ENCODE data around the gene TRMT10B.

TRMT10B gene

DNA sequence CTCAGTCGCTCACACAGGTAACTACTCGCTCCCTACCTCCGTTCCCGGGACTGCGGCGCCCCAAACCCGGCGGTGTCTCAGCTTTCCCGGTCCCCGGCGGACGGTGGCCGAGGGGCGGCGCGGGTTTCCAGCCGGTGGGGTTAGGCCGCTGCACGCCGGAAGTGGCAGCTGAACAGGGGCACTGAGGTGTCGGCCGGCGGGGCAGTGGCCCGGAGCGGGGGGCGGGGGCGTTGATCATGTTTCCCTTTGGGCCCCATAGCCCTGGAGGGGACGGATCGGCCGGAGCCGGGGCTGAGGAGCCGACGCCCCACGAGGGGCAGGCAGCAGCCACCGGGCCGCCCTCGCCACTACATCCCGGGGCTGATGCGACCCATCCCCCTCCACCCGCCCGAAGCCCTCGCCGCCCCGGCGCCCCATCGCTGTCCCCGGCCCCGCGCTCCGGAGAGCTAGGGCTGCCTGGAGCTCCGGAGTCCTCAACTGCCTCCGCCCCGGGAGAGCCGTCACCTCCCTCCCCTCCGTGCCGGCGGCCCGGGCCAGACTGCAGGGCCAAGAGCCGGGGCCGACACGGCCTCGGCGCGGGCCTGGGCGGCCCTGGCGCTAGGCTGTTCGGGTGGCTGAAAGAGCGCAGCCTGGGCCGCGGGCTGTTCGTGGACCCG, 47.2 kb downstream of the TRMT10B start, which contains the start of gene DCAF10 (continued):
- TF ChIP-seq ZNF580 (tag by site-specific recombination; IDR thresholded peaks at IDR 0.05) (no peak; the same call in 1 of the 2 replicates), ZNF558 (tag by site-specific recombination; IDR thresholded peaks at IDR 0.05) (peak; percentile 52; the same call in 1 of the 2 replicates), SCRT1 (tag by site-specific recombination; IDR thresholded peaks at IDR 0.05; ENCODE audit: borderline replicate concordance) (no peak), ZNF37A (tag by site-specific recombination; IDR thresholded peaks at IDR 0.05) (peak; percentile 55), ZBTB44 (tag by site-specific recombination; IDR thresholded peaks at IDR 0.05) (peak; percentile 54), PBX3 (CRISPR knock-in tag; IDR thresholded peaks at IDR 0.05) (peak; percentile 84), ZNF146 (tag by site-specific recombination; IDR thresholded peaks at IDR 0.05) (peak; percentile 53; the same call in 1 of the 2 replicates), ZNF302 (tag by site-specific recombination; IDR thresholded peaks at IDR 0.05; ENCODE audit: low read depth) (0 out of 2 replicates have a peak, but pooled peaks have one; percentile 59), REPIN1 (tag by site-specific recombination; IDR thresholded peaks at IDR 0.05; ENCODE audit: low read depth) (peak; percentile 77; the same call in 1 of the 2 replicates), ZNF335 (tag by site-specific recombination; conservative IDR thresholded peaks at IDR 0.05) (peak; percentile 71), ZNF391 (tag by site-specific recombination; IDR thresholded peaks at IDR 0.05; ENCODE audit: borderline replicate concordance, low read depth) (peak; percentile 99), ZNF610 (tag by site-specific recombination; IDR thresholded peaks at IDR 0.05; ENCODE audit: borderline replicate concordance) (peak; percentile 77; the same call in 1 of the 2 replicates), EGR2 (tag by site-specific recombination; IDR thresholded peaks at IDR 0.05; ENCODE audit: low read depth) (peak; percentile 57), TCF7L2 (IDR thresholded peaks at IDR 0.05; ENCODE audit: borderline replicate concordance, low read depth, low read length) (no peak), ZNF660 (tag by site-specific recombination; IDR thresholded peaks at IDR 0.05) (peak; percentile 97), ZNF629 (tag by site-specific recombination; IDR thresholded peaks at IDR 0.05) (peak; percentile 77), KLF16 (tag by site-specific recombination; IDR thresholded peaks at IDR 0.05) (peak; percentile 99), ZNF24 (tag by site-specific recombination; IDR thresholded peaks at IDR 0.05) (peak; percentile 87), ZBTB20 (tag by site-specific recombination; IDR thresholded peaks at IDR 0.05) (peak; percentile 84), ZNF571 (tag by site-specific recombination; IDR thresholded peaks at IDR 0.05) (no peak), ZNF561 (tag by site-specific recombination; IDR thresholded peaks at IDR 0.05; ENCODE audit: borderline replicate concordance) (peak; percentile 77), ZNF621 (tag by site-specific recombination; IDR thresholded peaks at IDR 0.05) (no peak), ZNF624 (tag by site-specific recombination; IDR thresholded peaks at IDR 0.05) (0 out of 2 replicates have a peak, but pooled peaks have one; percentile 53), SP3 (tag by site-specific recombination; IDR thresholded peaks at IDR 0.05) (peak; percentile 81), ZBTB8A (tag by site-specific recombination; IDR thresholded peaks at IDR 0.05) (peak; percentile 80), ZNF654 (tag by site-specific recombination; IDR thresholded peaks at IDR 0.05; ENCODE audit: low read depth) (no peak), ZNF843 (tag by site-specific recombination; IDR thresholded peaks at IDR 0.05) (peak; percentile 64), ZBTB17 (tag by site-specific recombination; IDR thresholded peaks at IDR 0.05) (peak; percentile 86), ZNF350 (tag by site-specific recombination; IDR thresholded peaks at IDR 0.05) (0 out of 2 replicates have a peak, but pooled peaks have one; percentile 57), YY2 (tag by site-specific recombination; IDR thresholded peaks at IDR 0.05) (peak; percentile 86)
- TF ChIP-seq, protein P1, sequence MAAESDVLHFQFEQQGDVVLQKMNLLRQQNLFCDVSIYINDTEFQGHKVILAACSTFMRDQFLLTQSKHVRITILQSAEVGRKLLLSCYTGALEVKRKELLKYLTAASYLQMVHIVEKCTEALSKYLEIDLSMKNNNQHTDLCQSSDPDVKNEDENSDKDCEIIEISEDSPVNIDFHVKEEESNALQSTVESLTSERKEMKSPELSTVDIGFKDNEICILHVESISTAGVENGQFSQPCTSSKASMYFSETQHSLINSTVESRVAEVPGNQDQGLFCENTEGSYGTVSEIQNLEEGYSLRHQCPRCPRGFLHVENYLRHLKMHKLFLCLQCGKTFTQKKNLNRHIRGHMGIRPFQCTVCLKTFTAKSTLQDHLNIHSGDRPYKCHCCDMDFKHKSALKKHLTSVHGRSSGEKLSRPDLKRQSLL (tag by site-specific recombination; IDR thresholded peaks at IDR 0.05), result peak; percentile 69
- TF ChIP-seq, protein P2, sequence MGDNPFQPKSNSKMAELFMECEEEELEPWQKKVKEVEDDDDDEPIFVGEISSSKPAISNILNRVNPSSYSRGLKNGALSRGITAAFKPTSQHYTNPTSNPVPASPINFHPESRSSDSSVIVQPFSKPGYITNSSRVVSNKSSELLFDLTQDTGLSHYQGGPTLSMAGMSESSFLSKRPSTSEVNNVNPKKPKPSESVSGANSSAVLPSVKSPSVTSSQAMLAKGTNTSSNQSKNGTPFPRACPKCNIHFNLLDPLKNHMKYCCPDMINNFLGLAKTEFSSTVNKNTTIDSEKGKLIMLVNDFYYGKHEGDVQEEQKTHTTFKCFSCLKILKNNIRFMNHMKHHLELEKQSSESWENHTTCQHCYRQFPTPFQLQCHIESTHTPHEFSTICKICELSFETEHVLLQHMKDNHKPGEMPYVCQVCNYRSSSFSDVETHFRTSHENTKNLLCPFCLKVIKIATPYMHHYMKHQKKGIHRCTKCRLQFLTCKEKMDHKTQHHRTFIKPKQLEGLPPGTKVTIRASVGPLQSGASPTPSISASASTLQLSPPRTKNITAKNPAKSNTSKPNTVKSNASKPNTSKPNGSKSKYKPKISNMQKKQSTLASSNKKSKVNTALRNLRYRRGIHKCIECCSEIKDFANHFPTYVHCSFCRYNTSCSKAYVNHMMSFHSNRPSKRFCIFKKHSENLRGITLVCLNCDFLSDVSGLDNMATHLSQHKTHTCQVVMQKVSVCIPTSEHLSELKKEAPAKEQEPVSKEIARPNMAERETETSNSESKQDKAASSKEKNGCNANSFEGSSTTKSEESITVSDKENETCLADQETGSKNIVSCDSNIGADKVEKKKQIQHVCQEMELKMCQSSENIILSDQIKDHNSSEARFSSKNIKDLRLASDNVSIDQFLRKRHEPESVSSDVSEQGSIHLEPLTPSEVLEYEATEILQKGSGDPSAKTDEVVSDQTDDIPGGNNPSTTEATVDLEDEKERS (tag by site-specific recombination; IDR thresholded peaks at IDR 0.05), result 0 out of 2 replicates have a peak, but pooled peaks have one; percentile 27
- TF ChIP-seq, protein P3, sequence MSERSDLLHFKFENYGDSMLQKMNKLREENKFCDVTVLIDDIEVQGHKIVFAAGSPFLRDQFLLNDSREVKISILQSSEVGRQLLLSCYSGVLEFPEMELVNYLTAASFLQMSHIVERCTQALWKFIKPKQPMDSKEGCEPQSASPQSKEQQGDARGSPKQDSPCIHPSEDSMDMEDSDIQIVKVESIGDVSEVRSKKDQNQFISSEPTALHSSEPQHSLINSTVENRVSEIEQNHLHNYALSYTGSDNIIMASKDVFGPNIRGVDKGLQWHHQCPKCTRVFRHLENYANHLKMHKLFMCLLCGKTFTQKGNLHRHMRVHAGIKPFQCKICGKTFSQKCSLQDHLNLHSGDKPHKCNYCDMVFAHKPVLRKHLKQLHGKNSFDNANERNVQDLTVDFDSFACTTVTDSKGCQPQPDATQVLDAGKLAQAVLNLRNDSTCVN (tag by site-specific recombination; optimal IDR thresholded peaks at IDR 0.05), result peak; percentile 73
